ENCODE data around the gene MED25. TPM values are rescaled to one million over a fixed set of nuclear protein-coding genes. Genes with fewer than 3 reads are reported as not detected.
A peak's percentile ranks its signal among the peaks of the same experiment; 100 is the strongest.

MED25 gene
- total and polyA plus RNA-seq, 3 experiments from 2014 or later = 23.7 to 47.2 (median 42.3) TPM

DNA sequence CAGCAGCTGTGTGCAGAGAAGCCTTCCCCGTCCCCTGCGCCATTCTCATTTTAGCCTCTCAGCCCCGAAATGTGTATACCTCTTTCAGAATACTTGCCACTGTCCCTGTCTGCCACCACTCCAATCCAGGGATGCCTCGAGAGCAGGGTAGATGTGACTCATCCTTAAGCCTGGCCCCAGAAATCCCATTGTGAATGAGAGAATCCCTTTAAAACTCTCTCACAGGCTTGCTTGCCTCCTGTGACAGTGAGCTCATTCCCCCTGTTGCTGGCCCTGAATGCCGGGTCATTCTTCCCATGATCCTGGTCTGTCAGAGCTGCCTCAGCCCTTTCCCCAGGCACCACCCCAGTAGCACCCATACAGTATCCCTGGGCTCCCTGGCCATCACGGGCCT is 41.7 kb upstream of the MED25 start:
- POLR2A ChIA-PET = no interaction called here
- Mint-ChIP-seq H3K27ac (peak overlapping the region in 4 of 8 donors; percentile 28 to 90 (median 60)), H3K9me3 (no peaks in the 10 kb centered on the region), H3K27me3 (no peaks in the 10 kb centered on the region), H3K36me3 (peaks cover 0 to 42% (median 2%) of the 10 kb centered on the region in 3 donors), H3K4me3 (peak overlapping the region in 1 of 7 donors; percentile 32), H3K4me1 (peaks cover 29 to 43% (median 38%) of the 10 kb centered on the region in 3 donors)
- CTCF ChIA-PET = no interaction called here
- Histone ChIP-seq H3K9me3 (ENCODE audit: low read length) (no peaks in the 10 kb centered on the region), H3K27ac (ENCODE audit: low read depth, low read length) (peak overlapping the region; percentile 38), H3K36me3 (ENCODE audit: insufficient read depth, low read length) (no peaks in the 10 kb centered on the region), H3K4me1 (ENCODE audit: insufficient read depth, low read length) (no peaks in the 10 kb centered on the region), H3K27me3 (ENCODE audit: insufficient read depth, low read length, poor library complexity, severe bottlenecking) (no peaks in the 10 kb centered on the region), H3K4me3 (ENCODE audit: low read length) (no peak overlapping the region)
- no peak for DNase-seq

DNA sequence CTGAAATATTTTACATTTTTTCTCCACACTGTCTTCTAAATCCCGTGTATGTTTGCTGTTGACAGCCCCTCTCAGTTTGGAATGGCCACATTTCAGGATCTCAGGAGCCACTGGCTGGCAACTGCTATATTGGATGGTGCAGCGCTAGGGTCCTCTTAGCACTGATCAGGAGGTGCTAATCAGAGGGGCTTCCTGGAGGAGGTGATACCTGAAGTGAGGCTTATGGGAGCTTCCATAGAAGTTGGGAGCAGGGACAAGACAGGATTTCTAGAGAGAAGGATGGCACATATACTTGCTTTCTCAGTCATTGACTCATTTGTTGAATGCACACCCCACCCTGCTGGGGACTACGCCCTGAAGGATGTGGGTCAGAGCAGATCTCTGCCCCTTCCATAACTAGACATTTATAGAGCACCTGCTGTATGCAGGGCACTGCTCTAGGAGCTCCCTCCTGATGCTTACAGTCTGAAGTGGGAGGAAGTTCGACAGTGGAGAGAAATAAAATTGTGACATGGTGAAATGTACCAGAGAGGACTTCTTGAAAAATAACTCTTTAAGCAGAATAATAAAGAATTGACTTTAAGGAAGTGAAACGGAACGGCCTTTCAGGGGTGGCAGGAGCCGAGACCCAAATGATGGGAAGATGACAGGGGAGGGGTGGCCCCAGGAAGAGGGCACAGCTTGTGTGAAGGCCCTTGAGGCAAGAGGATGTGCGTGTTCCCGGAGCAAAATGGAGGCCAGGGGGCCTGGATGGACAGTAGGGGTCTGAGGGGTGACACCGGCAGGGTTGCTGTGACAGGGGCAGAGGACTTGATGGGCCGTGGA is 38.1 kb upstream of the MED25 start:
- Histone ChIP-seq H3K27ac (ENCODE audit: low read depth, low read length) (no peak overlapping the region), H3K27me3 (ENCODE audit: insufficient read depth, low read length, poor library complexity, severe bottlenecking) (no peaks in the 10 kb centered on the region), H3K36me3 (ENCODE audit: insufficient read depth, low read length) (peaks cover 18% of the 10 kb centered on the region), H3K4me1 (ENCODE audit: insufficient read depth, low read length) (no peaks in the 10 kb centered on the region), H3K9me3 (ENCODE audit: low read length) (no peaks in the 10 kb centered on the region), H3K4me3 (ENCODE audit: low read length) (no peak overlapping the region)
- peak overlapping the region in 6 of 8 donors; percentile 53 to 93 (median 70) for H3K27ac Mint-ChIP-seq
- peaks cover 19 to 29% (median 26%) of the 10 kb centered on the region in 3 donors for H3K4me1 Mint-ChIP-seq
- H3K9me3 Mint-ChIP-seq = no peaks in the 10 kb centered on the region
- H3K27me3 Mint-ChIP-seq = no peaks in the 10 kb centered on the region
- POLR2A ChIA-PET = no interaction called here
- peaks cover 0 to 51% (median 9%) of the 10 kb centered on the region in 3 donors for H3K36me3 Mint-ChIP-seq
- H3K4me3 Mint-ChIP-seq = no peak overlapping the region
- CTCF ChIA-PET = no interaction called here
- no peak for DNase-seq

DNA sequence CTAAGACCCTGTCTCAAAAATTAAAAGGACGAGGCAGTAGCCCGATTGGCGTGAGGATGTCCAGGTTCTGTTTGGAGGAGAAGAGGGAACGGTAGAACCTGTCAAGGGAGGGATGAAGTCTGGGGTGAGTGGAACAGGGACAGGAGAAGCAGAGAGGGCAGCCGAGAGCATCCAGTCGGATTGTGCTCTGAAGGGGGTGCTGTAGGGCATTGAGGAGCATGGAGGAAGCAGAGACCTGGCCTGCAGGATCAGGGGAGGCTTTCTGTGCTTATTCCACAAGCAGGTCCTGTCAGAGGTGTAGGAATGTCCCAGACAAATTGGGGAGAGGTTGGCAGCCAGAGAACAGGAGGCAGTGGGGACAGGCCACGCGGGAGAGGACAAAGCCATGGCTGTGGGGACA is 37.2 kb upstream of the MED25 start:
- POLR2A ChIA-PET = interaction anchor here (1.0 kb wide), 1 partner anchor 14 kb away, joined by 3 read pairs; the partner anchor contains the start of gene AP2A1
- peak overlapping the region in 4 of 8 donors; percentile 62 to 86 (median 70) for H3K27ac Mint-ChIP-seq

DNA sequence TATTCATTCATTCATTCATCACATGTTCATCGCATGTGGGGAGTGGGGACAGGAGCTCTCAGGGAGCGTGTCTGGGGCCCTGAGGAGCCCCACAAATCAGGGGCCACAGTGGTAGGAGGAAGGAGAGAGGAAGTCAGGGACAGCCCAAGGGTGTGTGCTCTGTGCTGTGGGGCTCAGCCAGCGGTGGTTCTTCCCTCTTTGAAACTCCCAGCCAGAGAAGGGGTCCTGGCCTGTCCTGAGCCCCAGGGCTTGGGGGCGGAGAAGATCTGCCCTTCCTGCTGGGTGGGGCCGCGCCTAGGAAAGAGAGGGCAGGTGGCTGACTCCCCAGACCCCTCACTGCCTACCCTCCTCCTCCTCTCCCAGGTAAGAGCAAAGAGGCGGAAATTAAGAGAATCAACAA is 36.7 kb upstream of the MED25 start:
- Histone ChIP-seq H3K4me1 (ENCODE audit: insufficient read depth, low read length) (no peaks in the 10 kb centered on the region), H3K36me3 (ENCODE audit: insufficient read depth, low read length) (peaks cover 19% of the 10 kb centered on the region), H3K9me3 (ENCODE audit: low read length) (no peaks in the 10 kb centered on the region), H3K4me3 (ENCODE audit: low read length) (no peak overlapping the region), H3K27me3 (ENCODE audit: insufficient read depth, low read length, poor library complexity, severe bottlenecking) (no peaks in the 10 kb centered on the region), H3K27ac (ENCODE audit: low read depth, low read length) (no peak overlapping the region)
- Mint-ChIP-seq H3K27me3 (no peaks in the 10 kb centered on the region), H3K4me1 (peaks cover 16 to 21% (median 19%) of the 10 kb centered on the region in 3 donors), H3K4me3 (no peak overlapping the region), H3K36me3 (peaks cover 4 to 57% (median 13%) of the 10 kb centered on the region in 3 donors), H3K9me3 (no peaks in the 10 kb centered on the region), H3K27ac (peak overlapping the region in 4 of 8 donors; percentile 62 to 89 (median 70))
- POLR2A ChIA-PET = interaction anchor here (1.0 kb wide), 1 partner anchor 15 kb away, joined by 3 read pairs; the partner anchor contains the start of gene AP2A1
- DNase-seq = no peak
- CTCF ChIA-PET = no interaction called here

More for the DNA sequence above, 37.2 kb upstream of the MED25 start:
- Mint-ChIP-seq H3K4me3 (no peak overlapping the region), H3K4me1 (peaks cover 20 to 25% (median 22%) of the 10 kb centered on the region in 3 donors), H3K27me3 (no peaks in the 10 kb centered on the region), H3K36me3 (peaks cover 4 to 56% (median 13%) of the 10 kb centered on the region in 3 donors), H3K9me3 (no peaks in the 10 kb centered on the region)
- Histone ChIP-seq H3K27ac (ENCODE audit: low read depth, low read length) (no peak overlapping the region), H3K4me3 (ENCODE audit: low read length) (no peak overlapping the region), H3K36me3 (ENCODE audit: insufficient read depth, low read length) (peaks cover 19% of the 10 kb centered on the region), H3K9me3 (ENCODE audit: low read length) (no peaks in the 10 kb centered on the region), H3K4me1 (ENCODE audit: insufficient read depth, low read length) (no peaks in the 10 kb centered on the region), H3K27me3 (ENCODE audit: insufficient read depth, low read length, poor library complexity, severe bottlenecking) (no peaks in the 10 kb centered on the region)
- no peak for DNase-seq
- CTCF ChIA-PET = interaction anchor here (0.6 kb wide), 1 partner anchor 872 kb away, joined by 3 read pairs; no protein-coding TSS in a partner anchor

DNA sequence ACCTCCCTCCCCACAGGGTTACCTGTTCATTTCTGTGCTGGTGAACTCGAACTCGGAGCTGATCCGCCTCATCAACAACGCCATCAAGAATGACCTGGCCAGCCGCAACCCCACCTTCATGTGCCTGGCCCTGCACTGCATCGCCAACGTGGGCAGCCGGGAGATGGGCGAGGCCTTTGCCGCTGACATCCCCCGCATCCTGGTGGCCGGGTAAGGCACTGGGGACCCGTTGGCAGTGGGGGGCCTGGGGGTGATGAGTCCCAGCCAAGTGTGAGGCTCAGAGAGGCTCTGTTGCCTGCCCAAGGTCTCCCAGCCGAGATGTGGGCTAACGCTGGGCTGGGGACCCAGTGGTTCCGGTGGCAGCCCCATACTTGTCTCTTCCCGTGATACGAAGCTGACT is 35.6 kb upstream of the MED25 start:
- H3K27me3 Mint-ChIP-seq = no peaks in the 10 kb centered on the region
- H3K9me3 Mint-ChIP-seq = no peaks in the 10 kb centered on the region
- no peaks in the 10 kb centered on the region for H3K4me1 ChIP-seq (ENCODE audit: insufficient read depth, low read length)
- DNase-seq = no peak
- H3K4me1 Mint-ChIP-seq = peaks cover 14 to 18% (median 16%) of the 10 kb centered on the region in 3 donors
- no peak overlapping the region for H3K27ac ChIP-seq (ENCODE audit: low read depth, low read length)
- no peaks in the 10 kb centered on the region for H3K27me3 ChIP-seq (ENCODE audit: insufficient read depth, low read length, poor library complexity, severe bottlenecking)
- ChIA-PET POLR2A (no interaction called here), CTCF (no interaction called here)
- peaks cover 19% of the 10 kb centered on the region for H3K36me3 ChIP-seq (ENCODE audit: insufficient read depth, low read length)
- H3K4me3 ChIP-seq (ENCODE audit: low read length) = no peak overlapping the region
- H3K4me3 Mint-ChIP-seq = no peak overlapping the region
- H3K27ac Mint-ChIP-seq = peak overlapping the region in 1 of 8 donors; percentile 27
- peaks cover 4 to 60% (median 13%) of the 10 kb centered on the region in 3 donors for H3K36me3 Mint-ChIP-seq
- H3K9me3 ChIP-seq (ENCODE audit: low read length) = no peaks in the 10 kb centered on the region

DNA sequence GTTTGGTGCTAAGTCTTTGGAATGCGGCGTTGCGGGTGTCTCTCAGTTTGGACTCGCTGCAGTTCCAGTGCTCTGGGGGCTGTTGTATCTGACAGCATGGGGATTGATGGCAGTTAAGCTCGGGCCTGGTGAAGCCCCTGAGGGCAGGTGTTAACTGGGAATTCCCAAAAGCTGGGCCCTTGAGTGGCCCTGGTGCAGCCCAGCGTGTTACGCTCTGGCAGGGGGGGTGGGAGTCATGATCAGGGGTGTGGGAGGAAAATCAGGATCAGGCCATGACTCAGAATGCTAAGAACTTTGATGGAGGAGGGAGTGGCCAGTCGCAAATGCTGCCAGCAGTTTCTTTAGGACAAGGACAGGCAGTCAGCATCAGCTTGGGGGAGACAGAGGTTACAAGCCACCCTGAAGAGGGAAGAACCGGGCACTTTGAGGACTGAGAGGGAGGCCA is 31.7 kb upstream of the MED25 start:
- Histone ChIP-seq H3K27me3 (ENCODE audit: insufficient read depth, low read length, poor library complexity, severe bottlenecking) (no peaks in the 10 kb centered on the region), H3K9me3 (ENCODE audit: low read length) (no peaks in the 10 kb centered on the region), H3K4me3 (ENCODE audit: low read length) (no peak overlapping the region), H3K36me3 (ENCODE audit: insufficient read depth, low read length) (peaks cover 20% of the 10 kb centered on the region), H3K4me1 (ENCODE audit: insufficient read depth, low read length) (no peaks in the 10 kb centered on the region), H3K27ac (ENCODE audit: low read depth, low read length) (no peak overlapping the region)
- DNase-seq = no peak
- Mint-ChIP-seq H3K4me3 (no peak overlapping the region), H3K27me3 (no peaks in the 10 kb centered on the region), H3K4me1 (peaks cover 0 to 11% (median 0%) of the 10 kb centered on the region in 3 donors), H3K36me3 (peaks cover 7 to 78% (median 11%) of the 10 kb centered on the region in 3 donors), H3K9me3 (no peaks in the 10 kb centered on the region), H3K27ac (peak overlapping the region in 3 of 8 donors; percentile 17 to 73 (median 23))
- POLR2A ChIA-PET = no interaction called here
- CTCF ChIA-PET = no interaction called here

DNA sequence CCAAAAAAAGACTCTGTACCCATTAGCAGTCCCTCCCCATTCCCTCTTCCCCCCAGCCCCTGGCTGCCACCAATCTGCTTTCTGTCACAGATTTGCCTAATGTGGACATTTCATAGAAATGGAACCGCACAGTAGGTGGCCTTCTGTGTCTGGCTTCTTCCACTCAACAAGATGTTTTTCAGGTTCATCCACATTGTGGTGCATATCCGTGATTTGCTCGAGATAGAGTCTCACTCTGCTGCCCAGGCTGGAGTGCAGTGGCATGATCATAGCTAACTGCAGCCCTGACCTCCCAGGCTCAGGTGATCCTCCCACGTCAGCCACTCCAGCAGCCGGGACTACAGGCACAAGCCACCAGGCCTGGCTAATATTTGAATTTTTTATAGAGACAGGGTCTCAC is 30.3 kb upstream of the MED25 start:
- Histone ChIP-seq H3K4me3 (ENCODE audit: low read length) (no peak overlapping the region), H3K36me3 (ENCODE audit: insufficient read depth, low read length) (peaks cover 22% of the 10 kb centered on the region), H3K27me3 (ENCODE audit: insufficient read depth, low read length, poor library complexity, severe bottlenecking) (no peaks in the 10 kb centered on the region), H3K9me3 (ENCODE audit: low read length) (no peaks in the 10 kb centered on the region), H3K27ac (ENCODE audit: low read depth, low read length) (no peak overlapping the region), H3K4me1 (ENCODE audit: insufficient read depth, low read length) (no peaks in the 10 kb centered on the region)
- H3K36me3 Mint-ChIP-seq = peaks cover 7 to 81% (median 13%) of the 10 kb centered on the region in 3 donors
- H3K9me3 Mint-ChIP-seq = no peaks in the 10 kb centered on the region
- CTCF ChIA-PET = no interaction called here
- peak overlapping the region in 1 of 8 donors; percentile 66 for H3K27ac Mint-ChIP-seq
- POLR2A ChIA-PET = no interaction called here
- no peak for DNase-seq
- H3K4me3 Mint-ChIP-seq = no peak overlapping the region
- H3K27me3 Mint-ChIP-seq = no peaks in the 10 kb centered on the region
- H3K4me1 Mint-ChIP-seq = peaks cover 0 to 11% (median 0%) of the 10 kb centered on the region in 3 donors

DNA sequence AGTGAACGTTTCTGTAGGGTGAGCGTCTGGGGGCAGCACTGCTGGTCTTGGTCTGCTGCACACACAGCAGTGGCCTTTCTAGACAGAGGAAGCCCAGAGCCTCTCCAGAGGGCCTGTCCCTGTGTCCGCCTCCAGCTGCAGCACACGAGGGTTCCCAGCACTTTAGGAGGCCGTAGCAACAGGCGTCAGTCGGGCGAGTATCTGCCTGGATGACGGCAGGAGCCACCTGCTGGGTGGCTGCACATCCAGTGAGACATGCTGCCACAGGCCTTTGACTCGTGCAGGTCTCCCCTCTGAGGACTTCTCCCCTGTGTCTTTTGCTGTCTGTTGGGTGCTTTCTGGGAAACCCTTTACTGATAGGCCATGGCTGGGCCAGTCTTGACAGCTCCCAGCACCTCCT is 29.2 kb upstream of the MED25 start:
- no peaks in the 10 kb centered on the region for H3K4me1 ChIP-seq (ENCODE audit: insufficient read depth, low read length)
- H3K27ac Mint-ChIP-seq = peak overlapping the region in 1 of 8 donors; percentile 63
- no peaks in the 10 kb centered on the region for H3K9me3 ChIP-seq (ENCODE audit: low read length)
- no peak overlapping the region for H3K4me3 ChIP-seq (ENCODE audit: low read length)
- POLR2A ChIA-PET = no interaction called here
- DNase-seq = no peak
- peaks cover 7 to 79% (median 9%) of the 10 kb centered on the region in 3 donors for H3K36me3 Mint-ChIP-seq
- H3K27me3 ChIP-seq (ENCODE audit: insufficient read depth, low read length, poor library complexity, severe bottlenecking) = no peaks in the 10 kb centered on the region
- H3K4me3 Mint-ChIP-seq = no peak overlapping the region
- CTCF ChIA-PET = no interaction called here
- no peak overlapping the region for H3K27ac ChIP-seq (ENCODE audit: low read depth, low read length)
- peaks cover 0 to 11% (median 0%) of the 10 kb centered on the region in 3 donors for H3K4me1 Mint-ChIP-seq
- H3K27me3 Mint-ChIP-seq = no peaks in the 10 kb centered on the region
- H3K9me3 Mint-ChIP-seq = no peaks in the 10 kb centered on the region
- peaks cover 18% of the 10 kb centered on the region for H3K36me3 ChIP-seq (ENCODE audit: insufficient read depth, low read length)

All from CD8-positive, alpha-beta memory T cell (primary cell).